GM18499 (cell line): ENCODE data around the gene CTAGE9.
"Not testable (repeated sequence)": the region's sequence is repeated elsewhere in the genome, so short reads cannot be mapped to it uniquely, and the experiment has no call there.

Experiments
- ATAC-seq: cut with Tn5 transposase; IDR thresholded peaks from one replicate; pipeline ENCODE4 v1.9.1; 2021; ENCODE audit warnings: moderate number of reproducible peaks; ENCODE audit not compliant: insufficient read depth, unreplicated experiment

The CTAGE9 gene, protein sequence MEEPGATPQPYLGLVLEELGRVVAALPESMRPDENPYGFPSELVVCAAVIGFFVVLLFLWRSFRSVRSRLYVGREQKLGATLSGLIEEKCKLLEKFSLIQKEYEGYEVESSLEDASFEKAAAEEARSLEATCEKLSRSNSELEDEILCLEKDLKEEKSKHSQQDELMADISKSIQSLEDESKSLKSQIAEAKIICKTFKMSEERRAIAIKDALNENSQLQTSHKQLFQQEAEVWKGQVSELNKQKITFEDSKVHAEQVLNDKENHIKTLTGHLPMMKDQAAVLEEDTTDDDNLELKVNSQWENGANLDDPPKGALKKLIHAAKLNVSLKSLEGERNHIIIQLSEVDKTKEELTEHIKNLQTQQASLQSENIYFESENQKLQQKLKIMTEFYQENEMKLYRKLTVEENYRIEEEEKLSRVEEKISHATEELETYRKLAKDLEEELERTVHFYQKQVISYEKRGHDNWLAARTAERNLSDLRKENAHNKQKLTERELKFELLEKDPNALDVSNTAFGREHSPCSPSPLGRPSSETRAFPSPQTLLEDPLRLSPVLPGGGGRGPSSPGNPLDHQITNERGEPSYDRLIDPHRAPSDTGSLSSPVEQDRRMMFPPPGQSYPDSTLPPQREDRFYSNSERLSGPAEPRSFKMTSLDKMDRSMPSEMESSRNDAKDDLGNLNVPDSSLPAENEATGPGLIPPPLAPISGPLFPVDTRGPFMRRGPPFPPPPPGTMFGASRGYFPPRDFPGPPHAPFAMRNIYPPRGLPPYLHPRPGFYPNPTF

DNA sequence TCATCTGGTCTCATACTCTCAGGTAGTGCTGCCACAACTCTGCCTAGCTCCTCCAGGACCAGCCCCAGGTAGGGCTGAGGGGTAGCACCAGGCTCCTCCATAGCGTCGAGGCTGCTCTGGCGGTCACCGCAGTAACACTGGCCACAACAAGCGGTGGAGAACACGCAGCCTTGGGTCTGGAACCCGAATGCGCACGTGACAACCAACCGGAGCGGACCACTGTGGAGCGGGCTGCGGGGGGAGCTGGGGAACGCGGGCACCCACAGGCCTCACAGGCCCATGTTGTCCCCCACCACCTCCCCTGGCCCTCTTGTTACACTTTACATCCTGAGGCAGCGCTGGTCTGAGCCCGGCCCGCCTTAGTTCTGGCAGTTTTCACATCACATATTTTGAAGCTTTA lies at the start of gene CTAGE9:
CTAGE9 (minus strand) TSS at position 101 of the 400 bp plus-strand sequence; CDS start at position 101, 0 bp downstream.
- ATAC-seq = not testable (repeated sequence)

DNA sequence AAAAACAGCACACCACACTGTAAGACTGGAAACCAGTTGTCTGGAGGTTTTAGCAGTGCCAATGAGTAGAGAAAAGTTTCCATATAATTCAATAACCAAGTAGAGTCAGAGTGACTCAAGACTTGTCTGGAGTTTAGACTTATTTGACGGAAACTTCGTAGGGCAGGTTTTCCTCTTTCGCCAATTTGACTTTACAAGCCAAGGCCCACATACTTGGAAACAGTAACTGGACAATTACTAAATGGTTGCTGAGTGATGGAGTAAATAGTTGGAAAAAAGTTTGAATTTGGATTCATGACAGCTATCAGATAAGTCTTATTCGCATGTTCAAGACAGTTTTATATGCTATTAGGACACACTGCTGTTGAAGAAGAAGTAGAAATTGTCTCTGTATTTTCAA lies 48.1 kb upstream of the CTAGE9 start:
- ATAC-seq = no peak

DNA sequence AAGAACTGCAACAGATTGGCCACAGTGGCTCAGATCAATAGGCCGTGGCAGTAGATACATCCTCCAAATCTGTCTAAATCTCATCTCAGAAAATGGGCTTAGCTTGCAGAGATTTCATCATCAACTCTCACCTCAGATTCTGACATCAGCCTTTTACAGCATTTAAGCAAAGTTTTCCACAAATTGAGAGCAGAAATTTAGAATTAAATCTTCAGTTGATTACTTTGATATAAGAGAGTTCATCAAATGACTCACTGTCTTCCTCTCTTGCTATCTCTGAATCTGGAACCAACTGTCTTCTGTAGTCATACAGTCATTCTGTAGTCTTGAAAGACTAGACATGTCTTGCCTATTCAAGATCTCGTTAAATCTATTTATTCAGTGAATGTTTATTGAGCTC lies 45.2 kb upstream of the CTAGE9 start:
- no peak for ATAC-seq

DNA sequence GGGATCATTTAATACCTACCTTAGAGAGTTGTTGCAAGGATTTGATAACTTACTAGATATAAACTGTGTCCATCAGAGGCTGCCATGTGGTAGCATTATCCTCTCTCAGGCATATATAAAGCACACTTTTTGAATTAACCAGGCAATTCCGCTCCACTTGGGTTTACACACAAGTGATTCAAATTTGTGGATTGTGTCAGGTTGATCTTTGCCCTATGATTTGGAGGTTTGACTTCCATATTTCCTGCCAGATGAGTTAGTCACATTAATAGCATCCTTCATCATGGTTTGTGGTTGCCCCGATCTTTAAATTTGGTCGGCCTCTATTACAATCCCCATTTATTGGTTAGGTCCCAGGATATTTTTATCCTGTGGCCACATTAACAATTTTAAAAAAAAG lies 44.8 kb upstream of the CTAGE9 start:
- ATAC-seq = no peak

DNA sequence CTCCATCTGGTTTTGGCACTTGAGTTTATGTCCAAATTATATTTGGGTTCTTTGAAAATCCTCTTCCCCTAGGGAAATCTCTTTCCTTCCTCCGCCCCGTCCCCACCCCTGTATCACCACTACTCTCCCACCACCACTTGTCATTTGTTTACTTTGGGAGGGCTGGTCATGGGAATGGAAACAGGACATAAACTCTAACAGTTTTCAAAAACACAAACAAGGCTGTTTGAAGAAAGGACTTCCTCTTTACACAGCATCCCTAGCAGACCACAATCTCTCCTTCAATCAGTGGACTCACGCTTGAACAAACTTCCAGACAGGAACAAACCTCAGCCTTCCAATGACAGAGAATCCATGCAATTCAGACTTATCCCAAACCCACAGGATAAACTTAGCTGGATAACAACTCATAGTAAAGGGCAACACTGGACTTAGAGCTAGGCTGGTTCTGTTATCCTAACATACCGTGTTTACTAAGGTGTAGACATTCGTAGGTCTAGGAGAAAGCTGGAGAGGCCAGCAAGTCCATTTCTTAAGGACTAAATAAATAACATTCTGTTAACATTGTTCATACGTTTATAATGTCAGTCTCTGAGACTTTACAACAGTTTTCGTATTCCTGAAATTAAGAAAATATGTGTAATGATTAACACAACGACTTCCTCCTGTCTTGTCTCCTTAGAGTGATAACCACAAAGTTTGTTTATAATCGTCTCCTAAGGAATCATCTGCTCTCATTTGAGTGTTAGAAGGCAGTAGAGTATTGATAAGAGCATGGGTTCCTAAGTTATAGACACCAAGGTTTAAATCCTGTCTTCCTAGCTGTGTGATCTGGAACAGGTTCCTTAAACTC lies 44.1 kb upstream of the CTAGE9 start:
- ATAC-seq = no peak

DNA sequence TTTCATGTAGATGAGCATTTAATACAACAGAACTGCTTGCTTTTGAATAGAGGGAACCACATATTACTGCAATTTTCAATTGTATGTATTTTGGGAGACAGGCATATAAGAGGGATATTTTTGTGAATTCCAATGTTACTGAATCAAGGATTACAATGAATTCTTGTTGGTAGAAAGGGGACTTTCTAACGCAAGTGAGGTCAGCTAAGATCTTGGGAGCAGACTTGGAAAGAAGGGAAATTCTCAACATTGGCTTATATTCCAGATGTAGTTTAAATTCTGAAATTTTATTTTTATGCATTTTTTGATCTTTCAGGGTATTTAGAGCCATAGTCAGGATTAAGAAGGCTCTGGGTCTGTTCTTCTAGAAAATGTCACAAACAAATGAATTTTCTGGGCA lies 43.3 kb upstream of the CTAGE9 start:
- no peak for ATAC-seq

DNA sequence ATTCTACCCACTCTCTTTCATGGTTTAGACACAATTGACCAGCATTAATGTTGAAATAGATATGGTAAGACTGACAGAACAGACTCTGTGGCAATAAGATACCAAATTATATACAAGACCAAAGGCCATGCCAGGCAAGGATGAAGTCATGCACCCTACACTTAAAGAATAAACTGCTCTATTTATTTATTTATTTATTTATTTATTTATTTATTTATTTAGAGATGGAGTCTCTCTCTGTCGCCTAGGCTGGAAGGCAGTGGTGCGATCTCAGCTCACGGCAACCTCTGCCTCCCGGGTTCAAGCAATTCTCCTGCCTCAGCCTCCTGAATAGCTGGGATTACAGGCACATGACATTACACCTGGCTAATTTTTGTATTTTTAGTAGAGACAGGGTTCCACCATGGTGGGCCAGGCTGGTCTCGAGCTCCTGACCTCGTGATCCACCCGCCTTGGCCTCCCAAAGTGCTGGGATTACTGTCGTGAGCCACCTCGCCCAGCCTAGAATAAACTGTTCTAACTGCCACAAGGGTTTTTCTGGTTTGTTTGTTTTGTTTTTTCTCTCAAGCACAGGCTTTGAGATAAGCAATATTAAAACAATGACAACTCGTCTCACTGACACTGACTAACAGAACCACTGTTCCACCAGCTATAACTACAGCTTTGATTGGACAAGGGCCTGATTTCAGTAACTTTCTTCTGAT lies 40.3 kb upstream of the CTAGE9 start:
- not testable (repeated sequence) for ATAC-seq

DNA sequence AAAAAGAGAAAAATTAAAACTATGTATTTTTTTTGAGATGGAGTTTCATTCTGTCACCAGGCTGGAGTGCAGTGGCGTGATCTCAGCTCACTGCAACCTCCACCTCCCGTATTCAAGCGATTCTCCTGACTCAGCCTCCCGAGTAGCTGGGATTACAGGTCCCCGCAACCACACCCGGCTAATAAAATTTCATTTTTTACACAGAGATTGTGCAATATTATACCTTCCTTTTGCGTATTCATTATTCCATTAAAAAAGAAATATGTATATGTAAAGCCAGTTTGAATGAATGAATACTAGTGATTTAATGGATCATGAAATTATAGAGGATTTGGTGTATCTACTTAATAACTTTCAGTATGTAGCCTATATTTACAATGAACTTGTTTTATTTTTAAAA lies 38.2 kb upstream of the CTAGE9 start:
- no peak for ATAC-seq

DNA sequence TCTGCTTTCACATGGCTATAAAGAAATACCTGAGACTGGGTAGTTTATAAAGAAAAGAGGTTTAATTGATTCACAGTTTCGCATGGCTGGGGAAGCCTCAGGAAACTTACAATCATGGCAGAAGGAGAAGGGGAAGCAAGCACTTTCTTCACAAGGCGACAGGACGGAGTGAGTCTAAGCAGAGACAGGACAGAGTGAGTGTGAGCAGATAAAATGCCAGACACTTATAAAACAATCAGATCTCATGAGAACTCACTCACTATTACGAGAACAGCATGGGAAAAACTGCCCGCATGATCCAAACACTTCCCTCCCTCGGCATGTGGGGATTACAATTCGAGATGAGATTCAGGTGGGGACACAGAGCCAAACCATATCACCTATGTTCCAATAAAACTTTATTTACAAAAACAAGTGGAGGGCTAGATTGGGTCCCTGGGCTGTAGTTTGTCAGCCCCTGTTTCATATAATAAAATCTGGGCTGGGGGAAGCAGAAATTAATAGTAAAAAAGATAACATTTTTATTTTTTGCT lies 37.1 kb upstream of the CTAGE9 start:
- ATAC-seq = no peak

DNA sequence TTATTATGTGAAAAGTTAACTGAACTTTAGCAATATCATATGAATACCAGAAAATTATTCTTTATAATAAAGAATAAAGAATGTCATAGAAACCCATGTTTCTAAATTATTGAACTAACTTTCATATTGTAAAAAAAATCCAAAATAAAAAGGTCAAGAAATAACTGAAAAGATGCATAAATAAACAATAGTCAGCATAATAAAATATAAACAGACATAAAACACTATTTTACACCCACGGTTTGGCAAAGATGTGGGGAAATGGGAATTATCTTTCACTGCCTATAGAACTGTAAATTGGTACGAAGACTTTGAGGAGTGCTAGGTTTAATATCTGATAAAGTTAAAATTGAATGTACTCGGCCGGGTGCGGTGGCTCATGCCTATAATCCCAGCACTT lies 34.7 kb upstream of the CTAGE9 start:
- ATAC-seq = no peak

DNA sequence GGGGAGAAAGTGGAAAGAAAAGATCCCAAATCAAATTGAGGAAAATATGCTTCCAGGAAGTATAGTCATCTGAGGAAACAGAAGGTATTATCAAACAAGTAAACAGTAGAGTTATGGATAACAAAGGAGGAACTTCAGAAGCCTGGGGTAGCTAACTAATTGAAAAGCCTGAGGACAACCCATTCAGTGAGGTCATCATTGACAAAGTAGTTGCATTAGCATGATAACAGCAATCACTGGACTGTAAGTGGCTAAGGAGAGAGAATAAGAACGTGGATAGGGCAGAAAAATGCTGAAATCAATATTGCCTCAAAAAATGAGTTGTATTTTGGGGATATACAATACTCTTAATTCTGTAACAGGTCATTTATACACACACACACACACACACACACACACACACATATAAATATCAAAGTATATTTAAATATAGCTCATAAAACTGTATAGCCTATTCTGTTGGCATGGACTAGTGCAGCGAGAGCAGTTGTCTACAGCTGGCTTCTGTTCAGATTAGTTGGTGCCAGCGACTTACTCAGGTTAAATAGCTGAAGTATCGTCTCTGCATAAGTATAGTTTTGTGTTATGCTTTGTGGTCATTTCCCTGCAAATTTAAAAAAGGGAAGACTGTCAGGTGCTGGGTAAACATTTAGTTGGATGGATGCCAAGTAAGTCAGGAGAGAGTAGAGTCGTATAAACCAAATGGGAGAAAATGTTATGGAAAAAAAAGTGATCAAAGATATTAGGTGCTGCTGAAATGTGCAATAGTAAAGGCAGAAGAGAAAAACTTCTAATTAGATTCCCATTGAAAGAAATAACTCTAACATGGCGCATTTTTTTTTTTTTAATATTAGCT lies 33.8 kb upstream of the CTAGE9 start:
- ATAC-seq = no peak

DNA sequence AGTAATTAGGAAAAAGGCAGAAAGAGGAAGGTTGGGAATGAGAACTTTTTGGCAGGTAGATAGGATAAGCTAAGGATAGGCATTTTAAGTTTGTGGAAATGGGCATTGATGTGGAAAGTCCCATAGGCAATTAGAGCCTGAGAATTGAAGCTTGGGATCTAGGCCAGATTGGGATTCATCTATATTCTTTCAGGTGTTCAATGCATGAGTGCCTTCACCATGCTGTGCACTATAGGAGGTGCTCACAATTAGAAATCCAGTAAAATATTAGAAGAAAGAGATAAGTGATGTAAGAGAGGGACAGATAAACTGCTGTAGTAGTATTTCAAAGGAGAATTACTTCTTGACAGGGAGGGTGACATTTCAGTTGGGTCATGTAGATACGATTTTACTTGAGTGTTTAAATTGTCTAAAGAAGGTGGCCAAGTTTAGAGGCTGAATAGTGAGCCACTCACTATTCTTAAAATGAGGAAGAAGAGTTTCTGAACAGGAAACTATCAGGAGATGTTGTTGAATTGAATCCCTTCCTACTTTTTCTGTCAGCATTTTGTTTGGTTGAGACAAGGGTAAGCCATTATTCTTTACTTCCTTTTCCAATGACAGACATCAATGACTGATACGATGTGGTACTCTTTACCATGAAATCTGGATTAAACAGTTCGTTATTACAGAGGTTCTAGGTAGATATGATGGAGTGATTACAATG lies 31.0 kb upstream of the CTAGE9 start:
- no peak for ATAC-seq

DNA sequence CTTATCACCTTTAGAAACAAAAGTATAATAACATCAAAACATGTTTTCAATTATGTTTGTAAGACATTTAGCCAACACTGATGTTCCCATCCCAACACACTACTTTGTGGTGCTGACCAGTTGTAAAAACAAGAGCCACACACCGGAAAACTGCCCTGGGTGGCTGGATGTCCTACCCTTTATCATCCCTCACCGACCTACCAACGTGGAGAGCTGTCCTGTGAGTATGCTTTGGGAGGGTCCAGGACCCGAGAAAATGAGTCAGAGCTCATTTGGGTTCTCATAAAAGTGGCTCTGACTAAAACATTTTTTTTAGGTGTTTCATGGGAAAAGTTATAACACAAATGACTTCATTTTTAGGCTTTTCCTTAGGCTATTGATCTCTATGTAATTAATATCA lies 29.3 kb upstream of the CTAGE9 start:
- no peak for ATAC-seq

DNA sequence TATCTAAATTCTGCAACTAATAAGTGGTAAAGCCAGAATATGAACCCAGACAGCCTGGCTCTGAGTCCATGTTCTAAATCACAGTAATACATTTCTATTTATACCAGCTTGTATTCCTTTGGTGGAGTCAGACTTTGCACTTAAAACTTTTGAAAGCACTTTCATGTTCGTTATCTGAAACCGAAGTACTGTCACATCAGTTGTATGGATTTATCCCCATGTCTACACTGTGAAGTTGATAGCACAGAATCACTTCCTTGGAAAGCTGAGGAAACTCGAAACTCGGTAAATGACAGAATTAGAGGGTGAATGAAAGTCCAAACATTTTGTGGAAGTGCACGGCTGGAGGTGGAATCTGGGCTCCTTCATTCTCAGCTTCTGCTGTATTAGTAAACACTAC lies 28.3 kb upstream of the CTAGE9 start:
- ATAC-seq = no peak

DNA sequence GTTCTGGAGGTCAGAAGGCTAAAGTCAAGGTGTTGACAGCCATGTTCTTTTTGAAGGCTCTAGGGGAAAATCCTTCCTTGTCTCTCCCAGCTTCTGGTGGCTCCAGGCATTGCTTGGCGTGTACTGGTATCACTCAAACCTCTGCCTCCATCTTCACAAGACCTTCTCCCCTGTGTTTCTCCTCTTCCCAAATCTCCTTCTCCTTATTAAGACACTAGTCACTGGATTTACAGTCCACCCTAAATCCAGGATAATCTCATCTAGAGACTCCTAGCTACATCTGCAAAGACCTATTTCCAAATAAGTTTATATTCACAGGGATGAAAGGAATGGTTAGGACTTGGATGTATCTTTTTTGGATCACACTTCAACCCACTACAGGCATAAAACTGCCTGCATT lies 26.0 kb upstream of the CTAGE9 start:
- ATAC-seq = no peak

DNA sequence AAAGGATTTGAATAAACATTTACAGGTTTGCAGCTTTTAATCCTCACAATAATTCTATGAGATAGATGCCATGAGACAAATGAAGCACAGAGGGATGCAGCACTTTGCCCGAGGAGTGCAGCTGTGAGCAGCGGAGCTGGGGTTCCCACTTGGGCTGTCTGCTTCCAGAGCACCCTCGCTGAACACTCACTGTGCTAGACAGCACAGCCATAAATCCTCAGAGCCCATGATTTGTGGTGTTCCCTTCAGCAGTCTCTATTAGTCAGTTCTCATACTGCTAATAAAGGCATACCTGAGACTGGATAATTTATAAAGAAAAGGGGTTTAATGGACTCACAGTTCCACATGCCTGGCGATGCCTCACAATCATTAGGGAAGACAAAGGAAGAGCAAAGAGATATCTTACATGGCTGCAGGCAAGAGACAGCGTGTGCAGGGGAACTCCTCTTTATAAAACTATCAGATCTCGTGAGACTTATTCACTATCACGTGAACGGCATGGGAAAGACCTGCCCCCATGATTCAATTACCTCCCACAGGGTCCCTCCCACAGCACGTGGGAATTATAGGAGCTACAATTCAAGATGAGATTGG lies 25.3 kb upstream of the CTAGE9 start:
- no peak for ATAC-seq

DNA sequence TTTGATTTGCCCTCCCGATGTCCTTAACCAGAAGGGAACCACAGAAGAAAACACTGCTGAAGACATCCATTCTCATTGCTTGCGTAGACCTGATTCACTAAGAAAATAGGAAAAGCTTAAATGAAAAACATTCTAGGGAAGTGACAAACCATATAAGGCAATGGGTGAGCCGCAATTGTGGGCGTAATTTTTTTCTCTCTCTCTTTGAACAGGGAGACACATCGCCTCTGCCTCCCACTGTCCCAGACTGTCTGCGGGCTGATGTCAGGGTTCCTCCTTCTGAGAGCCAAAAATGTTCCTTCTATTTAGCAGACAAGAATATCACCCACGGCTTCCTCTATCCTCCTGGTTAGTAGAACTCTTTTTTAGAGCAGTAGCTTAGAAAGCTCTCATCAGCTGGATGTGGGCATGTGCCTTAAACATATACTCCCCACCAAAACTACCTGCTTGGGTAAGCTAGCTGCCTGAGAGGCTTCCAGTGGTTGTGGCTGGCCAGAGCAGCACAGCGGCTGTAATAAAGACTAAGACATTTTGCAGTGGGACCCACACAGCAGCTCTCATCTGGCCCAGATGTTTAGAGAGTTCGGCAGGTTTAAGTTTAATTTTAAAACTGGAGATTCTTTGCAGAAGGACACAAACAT lies 22.7 kb upstream of the CTAGE9 start:
- no peak for ATAC-seq

DNA sequence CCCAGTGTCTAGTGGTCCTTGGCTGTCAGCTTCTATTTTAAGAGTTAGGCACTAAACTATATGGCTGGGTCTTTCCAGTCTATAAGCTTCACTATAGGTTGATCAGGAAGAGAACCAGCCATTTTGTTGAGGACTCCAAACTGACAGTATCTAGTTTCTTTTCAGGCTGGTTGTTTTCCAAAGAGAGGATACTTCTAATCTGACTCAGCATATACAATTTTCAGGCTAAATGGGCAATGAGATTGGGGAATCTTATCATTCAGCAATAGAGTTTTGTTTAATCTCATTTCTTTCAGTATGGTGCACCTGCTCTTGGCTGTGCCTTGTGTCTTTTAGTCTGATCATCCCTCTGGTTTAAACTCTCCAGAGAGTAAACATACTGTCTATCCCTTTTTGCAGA lies 20.4 kb upstream of the CTAGE9 start:
- ATAC-seq = no peak
